ENCODE results near the gene EMX2. TPM values are rescaled to one million over a fixed set of nuclear protein-coding genes. Genes with fewer than 3 reads are reported as not detected.

Gene EMX2
- polyA plus RNA-seq, 3 donors, result not detected

DNA sequence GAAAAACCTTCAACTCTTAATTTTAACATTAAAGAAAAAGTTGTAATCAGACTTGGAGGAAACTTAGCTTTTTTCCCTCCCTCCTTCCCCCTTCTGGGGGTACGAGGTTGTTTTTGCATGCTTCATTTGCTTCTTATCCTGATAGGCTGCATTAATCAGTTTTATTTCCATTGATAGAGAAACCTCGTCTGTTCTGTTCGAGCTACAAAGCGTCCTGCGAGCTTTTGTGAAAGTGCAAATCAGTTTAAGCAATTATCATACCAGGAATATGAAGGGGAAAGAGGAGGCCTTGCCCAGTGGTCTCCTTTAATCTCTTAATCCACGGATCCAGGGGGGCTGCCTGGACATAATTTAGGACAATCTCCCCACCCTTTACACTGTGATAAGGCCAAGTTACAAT lies 7.5 kb downstream of the EMX2 start:
- no peaks in the 10 kb centered on the region for H3K79me2 ChIP-seq (ENCODE audit: insufficient read depth, low read length)
- H3K27me3 ChIP-seq (ENCODE audit: control insufficient read depth in 2 of 2, insufficient read depth in 2 of 2, low read length in 2 of 2), result peaks cover 77 to 99% of the 10 kb centered on the region in 2 donors
- Mint-ChIP-seq H3K36me3 (peaks cover 0 to 12% of the 10 kb centered on the region in 2 donors), H3K4me3 (peak overlapping the region in 1 of 2 donors; percentile 88), H3K27ac (no peak overlapping the region), H3K27me3 (ENCODE audit: low read depth in 3 of 3) (peaks cover 93 to 100% (median 96%) of the 10 kb centered on the region in 3 donors), H3K9me3 (peaks cover 0 to 26% (median 18%) of the 10 kb centered on the region in 7 donors), H3K4me1 (peaks cover 3% of the 10 kb centered on the region)
- no peaks in the 10 kb centered on the region for H3K36me3 ChIP-seq (replicated peaks in 1 of 2; ENCODE audit: control insufficient read depth in 1 of 2, insufficient read depth in 2 of 2, low read length in 2 of 2)
- intact Hi-C loops (cut with micrococcal nuclease), result no loop called here
- H3K4me2 ChIP-seq (replicated peaks; ENCODE audit: extremely low read depth, low read length, poor library complexity, severe bottlenecking), result no peak overlapping the region
- no peaks in the 10 kb centered on the region for H3K4me1 ChIP-seq (ENCODE audit: control insufficient read depth in 1 of 2, insufficient read depth in 2 of 2, low read length in 2 of 2)
- TF ChIP-seq, protein P1, sequence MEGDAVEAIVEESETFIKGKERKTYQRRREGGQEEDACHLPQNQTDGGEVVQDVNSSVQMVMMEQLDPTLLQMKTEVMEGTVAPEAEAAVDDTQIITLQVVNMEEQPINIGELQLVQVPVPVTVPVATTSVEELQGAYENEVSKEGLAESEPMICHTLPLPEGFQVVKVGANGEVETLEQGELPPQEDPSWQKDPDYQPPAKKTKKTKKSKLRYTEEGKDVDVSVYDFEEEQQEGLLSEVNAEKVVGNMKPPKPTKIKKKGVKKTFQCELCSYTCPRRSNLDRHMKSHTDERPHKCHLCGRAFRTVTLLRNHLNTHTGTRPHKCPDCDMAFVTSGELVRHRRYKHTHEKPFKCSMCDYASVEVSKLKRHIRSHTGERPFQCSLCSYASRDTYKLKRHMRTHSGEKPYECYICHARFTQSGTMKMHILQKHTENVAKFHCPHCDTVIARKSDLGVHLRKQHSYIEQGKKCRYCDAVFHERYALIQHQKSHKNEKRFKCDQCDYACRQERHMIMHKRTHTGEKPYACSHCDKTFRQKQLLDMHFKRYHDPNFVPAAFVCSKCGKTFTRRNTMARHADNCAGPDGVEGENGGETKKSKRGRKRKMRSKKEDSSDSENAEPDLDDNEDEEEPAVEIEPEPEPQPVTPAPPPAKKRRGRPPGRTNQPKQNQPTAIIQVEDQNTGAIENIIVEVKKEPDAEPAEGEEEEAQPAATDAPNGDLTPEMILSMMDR (IDR thresholded peaks at IDR 0.05), result no peak
- WGBS (ENCODE audit: insufficient coverage), result no CpG with 5 or more reads among the region's 6 CpGs
- H3K9me3 ChIP-seq (replicated peaks in 1 of 2; ENCODE audit: control insufficient read depth in 1 of 2, insufficient read depth in 1 of 2, low read length in 2 of 2), result peaks cover 0 to 52% of the 10 kb centered on the region in 2 donors
- no peak overlapping the region for H3K9ac ChIP-seq (ENCODE audit: insufficient read depth, low read length, poor library complexity, severe bottlenecking)
- DNase-seq, result no peak
- H2AFZ ChIP-seq (ENCODE audit: insufficient read depth, low read depth, low read length, poor library complexity, severe bottlenecking), result no peak overlapping the region
- no peak overlapping the region for H3K27ac ChIP-seq (ENCODE audit: low read depth in 1 of 2, low read length in 2 of 2)
- no peaks in the 10 kb centered on the region for H4K20me1 ChIP-seq (ENCODE audit: insufficient read depth, low read length)
- no peak overlapping the region for H3K4me3 ChIP-seq (replicated peaks in 1 of 3; ENCODE audit: low read depth in 2 of 3, low read length in 3 of 3)

DNA sequence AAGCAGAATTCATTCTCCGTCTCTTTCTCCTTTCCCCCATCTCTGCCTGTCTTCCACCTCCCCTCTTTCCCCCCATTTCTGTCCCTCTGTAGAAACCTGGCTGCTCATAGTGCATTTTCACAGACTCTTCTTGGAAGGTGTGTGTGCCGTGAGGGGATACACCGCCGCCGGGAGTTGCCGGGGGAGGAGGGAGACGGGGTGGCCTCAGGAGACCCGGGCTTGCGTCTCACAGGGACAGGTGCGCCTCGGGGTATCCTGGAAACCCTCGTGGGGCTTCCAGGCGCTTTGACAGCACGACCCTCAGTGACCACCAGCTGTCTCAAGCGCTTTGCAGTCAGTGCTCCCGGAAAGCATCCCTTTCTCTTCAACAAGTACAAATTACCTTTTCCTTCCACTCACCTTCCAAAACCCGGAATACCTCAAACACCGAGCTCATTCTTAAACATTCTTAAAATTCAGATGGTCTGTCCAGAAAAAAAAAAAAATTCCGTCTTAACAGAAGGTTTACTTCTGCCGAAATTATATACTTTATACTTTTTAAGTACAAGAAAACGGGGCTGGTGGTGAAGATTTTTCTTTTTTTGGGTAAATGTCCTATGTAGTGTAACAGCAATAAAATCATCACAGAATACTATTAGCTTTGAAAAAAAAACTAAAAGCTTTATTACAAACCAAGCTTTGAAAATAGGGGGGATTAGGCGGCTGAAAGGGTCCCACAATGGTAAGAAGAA lies 8.2 kb downstream of the EMX2 start:
- H3K9ac ChIP-seq (ENCODE audit: insufficient read depth, low read length, poor library complexity, severe bottlenecking), result no peak overlapping the region
- TF ChIP-seq, protein P1 (IDR thresholded peaks at IDR 0.05), result no peak
- no peak overlapping the region for H3K27ac ChIP-seq (ENCODE audit: low read depth in 1 of 2, low read length in 2 of 2)
- H2AFZ ChIP-seq (ENCODE audit: insufficient read depth, low read depth, low read length, poor library complexity, severe bottlenecking), result no peak overlapping the region
- H3K27me3 Mint-ChIP-seq (ENCODE audit: low read depth in 3 of 3), result peaks cover 93 to 100% (median 94%) of the 10 kb centered on the region in 3 donors
- peaks cover 0 to 52% of the 10 kb centered on the region in 2 donors for H3K9me3 ChIP-seq (replicated peaks in 1 of 2; ENCODE audit: control insufficient read depth in 1 of 2, insufficient read depth in 1 of 2, low read length in 2 of 2)
- H3K27me3 ChIP-seq (ENCODE audit: control insufficient read depth in 2 of 2, insufficient read depth in 2 of 2, low read length in 2 of 2), result peaks cover 73 to 98% of the 10 kb centered on the region in 2 donors
- DNase-seq, result no peak
- H4K20me1 ChIP-seq (ENCODE audit: insufficient read depth, low read length), result no peaks in the 10 kb centered on the region
- H3K9me3 Mint-ChIP-seq, result peaks cover 0 to 26% (median 18%) of the 10 kb centered on the region in 7 donors
- intact Hi-C loops (cut with micrococcal nuclease), result no loop called here
- H3K4me3 Mint-ChIP-seq, result peak overlapping the region in 1 of 2 donors; percentile 88
- H3K4me1 Mint-ChIP-seq, result peaks cover 3% of the 10 kb centered on the region
- no peak overlapping the region for H3K4me3 ChIP-seq (replicated peaks in 1 of 3; ENCODE audit: low read depth in 2 of 3, low read length in 3 of 3)
- no peaks in the 10 kb centered on the region for H3K4me1 ChIP-seq (ENCODE audit: control insufficient read depth in 1 of 2, insufficient read depth in 2 of 2, low read length in 2 of 2)
- peaks cover 0 to 12% of the 10 kb centered on the region in 2 donors for H3K36me3 Mint-ChIP-seq
- no peak overlapping the region for H3K4me2 ChIP-seq (replicated peaks; ENCODE audit: extremely low read depth, low read length, poor library complexity, severe bottlenecking)
- H3K27ac Mint-ChIP-seq, result no peak overlapping the region
- no peaks in the 10 kb centered on the region for H3K36me3 ChIP-seq (replicated peaks in 1 of 2; ENCODE audit: control insufficient read depth in 1 of 2, insufficient read depth in 2 of 2, low read length in 2 of 2)
- H3K79me2 ChIP-seq (ENCODE audit: insufficient read depth, low read length), result no peaks in the 10 kb centered on the region
- WGBS (ENCODE audit: insufficient coverage), result 2% methylated on average over 15 of the region's 22 CpGs

Measured in CD14-positive monocyte (primary cell).